Lung (tissue), 12 donors: ENCODE data around the gene MAPK13. TPM values are rescaled to one million over a fixed set of nuclear protein-coding genes. Genes with fewer than 3 reads are reported as not detected.
A peak's percentile ranks its signal among the peaks of the same experiment; 100 is the strongest.

Experiments used
- ATAC-seq: fragments of 200-7000 bp; cut with Tn5 transposase; one replicate; pipeline ENCODE4 v1.9.1; 2020; ENCODE audit warnings: moderate number of reproducible peaks; ENCODE audit not compliant: insufficient read depth, low FRiP score
- DNase-seq, 3 donors: peaks; one replicate each; pipeline ENCODE4 v3.0.0-alpha.2; 2013 to 2017
- H3K27ac ChIP-seq, 2 donors: one replicate each; pipeline ENCODE4 v1.5.1; 2013; ENCODE audit warnings: mild to moderate bottlenecking in 2 of 2, moderate library complexity in 2 of 2, control low read depth in 1 of 2, inconsistent platforms in 1 of 2, low read depth in 1 of 2, low read length in 1 of 2
- H3K27me3 ChIP-seq, 3 donors: one replicate each; pipeline ENCODE4 v1.5.1; 2013; ENCODE audit warnings: low read length in 2 of 3; ENCODE audit not compliant: control insufficient read depth in 3 of 3, insufficient read depth in 3 of 3
- H3K36me3 ChIP-seq, 4 donors: one replicate each; pipeline ENCODE4 v1.5.1; 2013; ENCODE audit warnings: low read length in 4 of 4, mild to moderate bottlenecking in 1 of 4, moderate library complexity in 1 of 4; ENCODE audit not compliant: control insufficient read depth in 4 of 4, insufficient read depth in 4 of 4
- H3K4me1 ChIP-seq, 5 donors: one replicate each; pipeline ENCODE4 v1.5.1; 2013; ENCODE audit warnings: low read length in 5 of 5, mild to moderate bottlenecking in 2 of 5, moderate library complexity in 1 of 5; ENCODE audit not compliant: control insufficient read depth in 5 of 5, insufficient read depth in 5 of 5
- H3K4me3 ChIP-seq: one replicate; pipeline ENCODE4 v1.5.1; 2013; ENCODE audit warnings: mild to moderate bottlenecking, control low read depth, moderate library complexity
- H3K9ac ChIP-seq, 2 donors: one replicate each; pipeline ENCODE4 v1.5.1; 2013; ENCODE audit warnings: low read length in 2 of 2, control low read depth in 1 of 2; ENCODE audit not compliant: insufficient read depth in 1 of 2
- H3K9me3 ChIP-seq, 4 donors: one replicate each; pipeline ENCODE4 v1.5.1; 2013; ENCODE audit warnings: low read length in 3 of 4, mild to moderate bottlenecking in 1 of 4, moderate library complexity in 1 of 4; ENCODE audit not compliant: control insufficient read depth in 4 of 4, insufficient read depth in 3 of 4
- WGBS, 2 donors: extraction: QIAGEN DNeasy Blood & Tissue Kit; methylation state at CpG; one replicate each; pipeline ENCODE4 v1.1.7; 2013; 5-methylcytosine and 5-hydroxymethylcytosine counted together
- polyA plus RNA-seq, 2 donors: library from polyadenylated mRNA; stranded (reverse); fragments of 200-250 nt; gene quantifications; one replicate each; pipeline ENCODE4 v1.2.1, GENCODE V29; 2013
- total RNA-seq, 2 donors: library from RNA; depleted of rRNA in 1 of 2; stranded (reverse); fragments of >200 nt in 1 of 2; gene quantifications; one replicate each; pipeline ENCODE4 v1.2.1, GENCODE V29; 2014 to 2021
- TF ChIP-seq, protein P1 (sequence below): IDR thresholded peaks from 2 replicates; pipeline ENCODE4 v1.5.1; 2012; ENCODE audit warnings: mild to moderate bottlenecking; ENCODE audit errors: control extremely low read depth, extremely low read depth
- donor health status: control.
- donor health status: control.
- donor health status: Bipolar disorder and iron deficiency.
- donor health status: healthy.
- donor health status: DM: yes; HTN: yes; CAD: no.

MAPK13 gene
- total and polyA plus RNA-seq, 4 donors: 29.9 to 73.3 (median 50.5) TPM

DNA sequence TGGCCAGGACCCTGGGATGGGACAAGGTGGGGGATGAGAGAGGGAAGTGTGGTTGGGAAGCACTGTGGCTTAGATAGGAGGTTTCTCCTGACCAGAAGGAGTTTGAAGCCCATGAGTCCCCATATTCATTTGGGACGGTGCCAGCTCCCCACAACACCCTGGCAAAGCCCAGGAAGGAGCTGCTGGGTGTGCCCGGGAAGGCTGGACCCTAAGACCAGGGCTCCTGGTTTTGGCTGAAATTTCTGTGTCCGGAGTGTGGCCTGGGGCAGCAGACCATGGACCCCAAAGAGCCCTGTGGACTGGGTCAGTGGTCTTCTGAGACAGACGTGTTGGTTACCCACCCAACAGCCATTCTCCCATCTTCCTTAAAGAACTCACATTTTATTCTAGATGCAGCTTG lies 15.2 kb downstream of the MAPK13 start:
- no peak overlapping the region for H3K9ac ChIP-seq
- no peak overlapping the region for H3K27ac ChIP-seq
- WGBS, 2 donors: 86 to 88% methylated on average over 4 of the region's 4 CpGs
- no peak overlapping the region for H3K4me3 ChIP-seq
- no peaks in the 10 kb centered on the region for H3K27me3 ChIP-seq
- DNase-seq: no peak
- no peak for ATAC-seq
- no peaks in the 10 kb centered on the region for H3K9me3 ChIP-seq
- TF ChIP-seq, protein P1, sequence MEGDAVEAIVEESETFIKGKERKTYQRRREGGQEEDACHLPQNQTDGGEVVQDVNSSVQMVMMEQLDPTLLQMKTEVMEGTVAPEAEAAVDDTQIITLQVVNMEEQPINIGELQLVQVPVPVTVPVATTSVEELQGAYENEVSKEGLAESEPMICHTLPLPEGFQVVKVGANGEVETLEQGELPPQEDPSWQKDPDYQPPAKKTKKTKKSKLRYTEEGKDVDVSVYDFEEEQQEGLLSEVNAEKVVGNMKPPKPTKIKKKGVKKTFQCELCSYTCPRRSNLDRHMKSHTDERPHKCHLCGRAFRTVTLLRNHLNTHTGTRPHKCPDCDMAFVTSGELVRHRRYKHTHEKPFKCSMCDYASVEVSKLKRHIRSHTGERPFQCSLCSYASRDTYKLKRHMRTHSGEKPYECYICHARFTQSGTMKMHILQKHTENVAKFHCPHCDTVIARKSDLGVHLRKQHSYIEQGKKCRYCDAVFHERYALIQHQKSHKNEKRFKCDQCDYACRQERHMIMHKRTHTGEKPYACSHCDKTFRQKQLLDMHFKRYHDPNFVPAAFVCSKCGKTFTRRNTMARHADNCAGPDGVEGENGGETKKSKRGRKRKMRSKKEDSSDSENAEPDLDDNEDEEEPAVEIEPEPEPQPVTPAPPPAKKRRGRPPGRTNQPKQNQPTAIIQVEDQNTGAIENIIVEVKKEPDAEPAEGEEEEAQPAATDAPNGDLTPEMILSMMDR: no peak
- H3K4me1 ChIP-seq: peaks cover 0 to 7% (median 0%) of the 10 kb centered on the region in 5 donors
- H3K36me3 ChIP-seq: no peaks in the 10 kb centered on the region

GRCh38 chr6:36147294-36147693 lies 17.0 kb downstream of the MAPK13 start:
- Histone ChIP-seq H3K4me1 (peaks cover 0 to 11% (median 0%) of the 10 kb centered on the region in 5 donors), H3K9me3 (no peaks in the 10 kb centered on the region), H3K27me3 (no peaks in the 10 kb centered on the region), H3K27ac (no peak overlapping the region), H3K9ac (no peak overlapping the region), H3K4me3 (no peak overlapping the region), H3K36me3 (no peaks in the 10 kb centered on the region)
- TF ChIP-seq, protein P1: no peak
- DNase-seq (no peak), ATAC-seq (no peak)
- WGBS, 2 donors: 73 to 88% methylated on average over 3 of the region's 3 CpGs

DNA sequence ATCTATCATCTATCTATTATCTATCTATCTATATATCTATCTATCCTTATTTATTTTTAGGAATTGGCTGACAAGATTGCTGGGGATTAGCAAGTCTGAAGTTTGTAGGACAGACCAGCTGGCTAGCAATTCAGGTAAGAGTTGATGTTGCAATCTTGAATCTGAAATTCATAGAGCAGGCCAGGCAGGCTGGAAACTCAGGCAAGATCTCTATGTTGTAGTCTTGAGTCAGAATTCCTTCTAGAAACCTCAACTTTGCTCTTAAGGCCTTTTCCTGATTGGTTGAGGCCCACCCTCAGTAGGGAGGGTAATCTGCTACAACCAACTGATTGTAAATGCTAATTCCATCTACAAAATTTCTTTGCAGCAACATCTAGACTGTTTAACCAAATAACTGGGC lies 19.2 kb downstream of the MAPK13 start:
- Histone ChIP-seq H3K4me3 (no peak overlapping the region), H3K27me3 (no peaks in the 10 kb centered on the region), H3K27ac (no peak overlapping the region), H3K9me3 (no peaks in the 10 kb centered on the region), H3K4me1 (peaks cover 0 to 11% (median 0%) of the 10 kb centered on the region in 5 donors), H3K9ac (no peak overlapping the region), H3K36me3 (no peaks in the 10 kb centered on the region)
- DNase-seq (no peak), ATAC-seq (no peak)
- TF ChIP-seq, protein P1: no peak

DNA sequence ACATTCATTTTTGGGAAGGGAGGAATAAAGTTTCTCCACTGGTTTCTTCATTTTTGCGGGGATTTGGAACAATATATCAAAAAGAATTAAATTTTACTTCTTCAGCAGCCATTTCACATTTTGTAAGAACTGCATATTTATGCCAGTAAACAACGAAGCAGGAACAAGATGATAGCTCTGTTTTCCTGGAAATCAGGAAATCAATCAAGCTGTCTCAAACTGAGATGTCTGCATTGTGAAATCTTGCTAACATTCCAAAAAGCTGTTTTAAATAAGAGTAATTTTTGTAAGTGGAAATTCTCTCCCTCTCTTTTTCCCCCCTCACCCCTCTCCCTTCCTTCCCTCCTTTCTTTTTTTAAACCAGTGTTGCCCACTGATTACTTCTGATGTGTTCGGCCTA lies 20.0 kb downstream of the MAPK13 start:
- TF ChIP-seq, protein P1: no peak
- ATAC-seq (no peak), DNase-seq (peak in 2 of 3 donors; percentile 63 to 86)
- H3K36me3 ChIP-seq: no peaks in the 10 kb centered on the region
- H3K27me3 ChIP-seq: no peaks in the 10 kb centered on the region
- H3K9ac ChIP-seq: no peak overlapping the region
- H3K27ac ChIP-seq: no peak overlapping the region
- 51 to 55% methylated on average over 3 of the region's 3 CpGs for WGBS, 2 donors
- no peaks in the 10 kb centered on the region for H3K9me3 ChIP-seq
- H3K4me1 ChIP-seq: peaks cover 0 to 11% (median 0%) of the 10 kb centered on the region in 5 donors
- no peak overlapping the region for H3K4me3 ChIP-seq
